ENCODE data around the gene TRAM2. TPM values are rescaled to one million over a fixed set of nuclear protein-coding genes. Genes with fewer than 3 reads are reported as not detected.
"Not testable (repeated sequence)": the region's sequence is repeated elsewhere in the genome, so short reads cannot be mapped to it uniquely, and the experiment has no call there.

Gene TRAM2
- total and polyA plus RNA-seq, 2 of the 4 experiments (the other 2 are of a cell fraction), result 77.2 to 95.7 TPM

DNA sequence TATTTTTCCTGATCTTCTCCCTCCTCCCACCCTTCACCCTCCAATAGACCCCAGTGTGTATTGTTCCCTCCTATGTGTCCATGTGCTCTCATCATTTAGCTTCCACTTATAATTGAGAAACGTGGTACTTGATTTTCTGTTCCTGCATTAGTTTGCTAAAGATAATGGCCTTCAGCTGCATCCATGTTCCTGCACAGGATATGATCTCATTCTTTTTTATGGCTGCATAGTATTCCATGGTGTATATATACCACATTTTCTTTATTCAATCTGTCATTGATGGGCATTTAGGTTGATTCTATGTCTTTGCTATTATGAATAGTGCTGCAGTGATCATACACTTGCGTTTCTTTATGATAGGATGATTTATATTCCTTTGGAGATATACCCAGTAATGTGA, 115.7 kb downstream of the TRAM2 start:
- H4K91ac ChIP-seq (ENCODE audit: insufficient read depth, low read depth, low read length); CTCF ChIA-PET; H3K9ac ChIP-seq (ENCODE audit: low read depth, low read length); dilution Hi-C loops (cut with HindIII; ENCODE audit: low sequenced_read_pairs, unreplicated experiment); H2AK9ac ChIP-seq (replicated peaks; ENCODE audit: low read depth, low read length, poor library complexity); H4K20me1 ChIP-seq (ENCODE audit: insufficient read depth, low read length); H4K8ac ChIP-seq (ENCODE audit: low read depth in 2 of 2, low read length in 2 of 2); in situ Hi-C loops (cut with MboI; ENCODE audit: low sequenced_read_pairs); H3K18ac ChIP-seq (ENCODE audit: low read depth, low read length); H3K4me2 ChIP-seq (ENCODE audit: low read depth, low read length); intact Hi-C loops (cut with micrococcal nuclease); DNase-seq; H3K4me1 ChIP-seq (ENCODE audit: control insufficient read depth, insufficient read depth, low read length); H3K27ac ChIP-seq (ENCODE audit: insufficient read depth, low read length); H3K36me3 ChIP-seq (ENCODE audit: control insufficient read depth, insufficient read depth, low read length); ATAC-seq (ENCODE audit: low read depth); H2BK5ac ChIP-seq (ENCODE audit: low read depth, low read length, poor library complexity, severe bottlenecking); H2BK15ac ChIP-seq (ENCODE audit: low read depth, low read length); H2BK120ac ChIP-seq (ENCODE audit: low read depth, low read length); H4K5ac ChIP-seq (ENCODE audit: low read depth, low read length); H3K4ac ChIP-seq (ENCODE audit: low read depth, low read length); H2AK5ac ChIP-seq (ENCODE audit: low read depth, low read length); H2BK20ac ChIP-seq (ENCODE audit: low read depth, low read length); H3K23ac ChIP-seq (ENCODE audit: low read depth, low read length); H3K14ac ChIP-seq (replicated peaks; ENCODE audit: low read depth, low read length); H2AFZ ChIP-seq (replicated peaks; ENCODE audit: low read length, poor library complexity); H3K79me1 ChIP-seq (ENCODE audit: low read depth in 1 of 2, low read length in 2 of 2); POLR2A ChIA-PET (ENCODE audit: unreplicated experiment); H3K4me3 ChIP-seq (ENCODE audit: insufficient read depth, low read depth, low read length); H3K56ac ChIP-seq (ENCODE audit: extremely low read depth, insufficient read depth, low read length); H3K9me3 ChIP-seq (ENCODE audit: control insufficient read depth, insufficient read depth, low read length); H3K9me1 ChIP-seq (ENCODE audit: insufficient read depth, low read length); BruUV-seq (replicated peaks); H3K27me3 ChIP-seq (ENCODE audit: control insufficient read depth, insufficient read depth, low read length): not testable (repeated sequence)
- WGBS, 2 experiments (ENCODE audit: extremely low coverage in 2 of 2, insufficient read length in 1 of 2), result no CpG with 5 or more reads among the region's 2 CpGs

Data from IMR-90 (cell line).